ENCODE data around the gene TGM3.

Gene TGM3

DNA sequence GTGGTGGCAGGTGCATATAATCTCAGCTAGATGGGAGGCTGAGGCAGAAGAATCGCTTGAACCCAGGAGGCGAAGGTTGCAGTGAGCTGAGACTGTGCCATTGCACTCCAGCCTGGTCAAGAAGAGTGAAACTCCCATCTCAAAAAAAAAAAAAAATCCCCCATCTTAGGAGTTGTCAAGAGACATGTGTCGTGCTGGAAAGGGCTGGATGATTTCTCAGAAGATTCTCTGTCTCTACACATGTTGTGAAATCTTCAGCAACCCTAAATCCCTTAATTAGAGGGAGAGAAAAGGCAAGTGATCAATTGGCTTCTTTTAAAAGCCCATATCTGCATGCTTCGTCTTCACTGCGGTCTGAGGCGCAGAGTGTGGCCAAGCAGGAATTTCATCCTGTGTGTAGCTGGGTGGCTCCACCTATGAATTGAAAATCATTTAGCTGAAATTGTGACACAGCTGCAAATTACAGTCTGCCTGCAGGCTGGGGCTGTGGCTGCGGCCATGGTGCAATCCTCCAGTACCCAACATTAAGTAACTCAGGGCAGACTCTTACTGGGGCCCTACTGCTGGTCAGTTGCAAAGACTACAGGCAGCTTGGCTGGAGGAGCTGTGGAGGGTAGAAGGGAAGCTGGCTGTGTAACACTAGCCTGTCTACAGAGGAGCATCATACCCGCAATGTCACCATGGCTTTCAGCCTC lies 3.2 kb upstream of the TGM3 start:
- Mint-ChIP-seq H3K27ac (no peak overlapping the region), H3K4me1 (peaks cover 19% of the 10 kb centered on the region), H3K36me3 (no peaks in the 10 kb centered on the region), H3K9me3 (no peaks in the 10 kb centered on the region), H3K4me3 (no peak overlapping the region), H3K27me3 (no peaks in the 10 kb centered on the region)
- DNase-seq (ENCODE audit: low spot score in 2 of 2), result no peak
- no peak for ATAC-seq (ENCODE audit: low read depth)

DNA sequence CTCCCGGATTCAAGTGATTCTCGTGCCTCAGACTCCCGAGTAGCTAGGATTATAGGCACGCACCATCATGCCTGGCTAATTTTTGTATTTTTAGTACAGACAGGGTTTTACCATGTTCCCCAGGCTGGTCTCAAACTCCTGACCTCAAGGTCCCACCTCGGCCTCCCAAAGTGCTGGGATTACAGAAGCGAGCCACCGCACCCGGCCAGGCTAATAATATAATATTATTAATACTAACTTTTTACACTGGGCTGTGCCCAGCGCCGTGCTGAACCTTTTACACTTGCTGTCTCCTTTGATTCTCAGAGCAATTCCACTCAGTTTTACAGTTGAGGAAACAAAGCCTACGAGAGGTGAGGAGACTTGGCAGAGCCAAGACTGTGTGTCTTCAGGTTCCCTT lies 2.3 kb upstream of the TGM3 start:
- Mint-ChIP-seq H3K27me3 (no peaks in the 10 kb centered on the region), H3K36me3 (no peaks in the 10 kb centered on the region), H3K4me1 (peaks cover 19% of the 10 kb centered on the region), H3K27ac (no peak overlapping the region), H3K4me3 (no peak overlapping the region), H3K9me3 (no peaks in the 10 kb centered on the region)
- ATAC-seq (ENCODE audit: low read depth) (no peak), DNase-seq (ENCODE audit: low spot score in 2 of 2) (no peak)

DNA sequence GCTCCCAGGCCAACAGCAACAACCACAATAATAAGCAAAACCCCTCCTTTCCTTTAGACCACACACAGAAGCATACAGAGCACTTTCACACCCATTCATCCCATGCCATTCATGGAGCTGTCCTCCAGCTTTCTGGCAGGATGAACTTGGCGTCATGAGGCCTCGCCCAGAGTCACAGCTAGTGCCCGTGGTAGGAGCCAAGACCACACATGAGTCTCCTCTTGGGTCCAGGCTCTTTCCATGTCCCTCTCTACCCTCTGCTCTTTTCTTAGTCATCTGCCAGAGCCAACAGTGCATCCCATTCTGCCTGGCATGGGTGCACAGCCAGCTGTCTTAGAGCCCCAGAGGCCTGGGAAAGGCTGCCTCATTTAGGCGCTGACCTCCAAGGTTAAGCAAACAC lies 1.8 kb upstream of the TGM3 start:
- DNase-seq (ENCODE audit: low spot score in 2 of 2) (no peak), ATAC-seq (ENCODE audit: low read depth) (no peak)
- Mint-ChIP-seq H3K27me3 (no peaks in the 10 kb centered on the region), H3K36me3 (no peaks in the 10 kb centered on the region), H3K4me3 (no peak overlapping the region), H3K27ac (no peak overlapping the region), H3K9me3 (no peaks in the 10 kb centered on the region), H3K4me1 (peaks cover 15% of the 10 kb centered on the region)

GRCh38 chr20:2295286-2295685 lies 515 bp upstream of the TGM3 start:
- no peak overlapping the region for H3K4me3 Mint-ChIP-seq
- H3K27ac Mint-ChIP-seq, result no peak overlapping the region
- no peak for ATAC-seq (ENCODE audit: low read depth)

GRCh38 chr20:2296524-2297356 lies 939 bp downstream of the TGM3 start:
- H3K4me3 Mint-ChIP-seq, result no peak overlapping the region

More at GRCh38 chr20:2295286-2295685, 515 bp upstream of the TGM3 start:
- no peaks in the 10 kb centered on the region for H3K36me3 Mint-ChIP-seq
- peaks cover 5% of the 10 kb centered on the region for H3K4me1 Mint-ChIP-seq
- DNase-seq (ENCODE audit: low spot score in 2 of 2), result no peak
- H3K27me3 Mint-ChIP-seq, result no peaks in the 10 kb centered on the region
- H3K9me3 Mint-ChIP-seq, result no peaks in the 10 kb centered on the region

GRCh38 chr20:2297357-2297728 lies 1.5 kb downstream of the TGM3 start:
- Mint-ChIP-seq H3K27me3 (no peaks in the 10 kb centered on the region), H3K27ac (no peak overlapping the region), H3K9me3 (no peaks in the 10 kb centered on the region), H3K4me3 (no peak overlapping the region), H3K36me3 (no peaks in the 10 kb centered on the region), H3K4me1 (peaks cover 6% of the 10 kb centered on the region)
- DNase-seq (ENCODE audit: low spot score in 2 of 2), result no peak
- no peak for ATAC-seq (ENCODE audit: low read depth)

More at GRCh38 chr20:2296524-2297356, 939 bp downstream of the TGM3 start:
- H3K27ac Mint-ChIP-seq, result no peak overlapping the region
- peaks cover 6% of the 10 kb centered on the region for H3K4me1 Mint-ChIP-seq
- no peaks in the 10 kb centered on the region for H3K36me3 Mint-ChIP-seq
- ATAC-seq (ENCODE audit: low read depth) (no peak), DNase-seq (ENCODE audit: low spot score in 2 of 2) (no peak)
- no peaks in the 10 kb centered on the region for H3K27me3 Mint-ChIP-seq
- H3K9me3 Mint-ChIP-seq, result no peaks in the 10 kb centered on the region

DNA sequence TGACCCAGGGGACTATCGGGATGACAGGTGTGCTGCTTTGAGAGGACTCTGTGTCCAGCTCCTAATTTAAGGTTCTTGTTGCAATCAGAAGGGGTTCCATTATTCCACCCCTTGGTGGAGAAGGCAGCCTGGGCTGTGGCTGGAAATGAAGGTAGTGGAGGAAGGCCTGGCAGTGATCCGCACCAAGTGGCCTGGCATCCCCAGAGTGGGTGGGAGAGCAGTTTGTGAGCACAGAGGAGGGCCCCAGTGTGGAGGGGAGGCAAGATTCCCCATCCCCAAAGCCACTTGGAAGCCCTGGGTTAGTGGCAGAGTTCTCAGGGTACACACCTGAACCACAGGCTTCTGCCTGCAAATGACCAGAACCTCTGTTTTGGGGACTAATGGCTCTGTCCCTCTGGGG lies 2.3 kb downstream of the TGM3 start:
- no peak overlapping the region for H3K4me3 Mint-ChIP-seq
- peaks cover 6% of the 10 kb centered on the region for H3K4me1 Mint-ChIP-seq
- H3K36me3 Mint-ChIP-seq, result no peaks in the 10 kb centered on the region
- no peak for ATAC-seq (ENCODE audit: low read depth)
- H3K27ac Mint-ChIP-seq, result no peak overlapping the region
- H3K27me3 Mint-ChIP-seq, result no peaks in the 10 kb centered on the region
- H3K9me3 Mint-ChIP-seq, result no peaks in the 10 kb centered on the region
- DNase-seq (ENCODE audit: low spot score in 2 of 2), result no peak

DNA sequence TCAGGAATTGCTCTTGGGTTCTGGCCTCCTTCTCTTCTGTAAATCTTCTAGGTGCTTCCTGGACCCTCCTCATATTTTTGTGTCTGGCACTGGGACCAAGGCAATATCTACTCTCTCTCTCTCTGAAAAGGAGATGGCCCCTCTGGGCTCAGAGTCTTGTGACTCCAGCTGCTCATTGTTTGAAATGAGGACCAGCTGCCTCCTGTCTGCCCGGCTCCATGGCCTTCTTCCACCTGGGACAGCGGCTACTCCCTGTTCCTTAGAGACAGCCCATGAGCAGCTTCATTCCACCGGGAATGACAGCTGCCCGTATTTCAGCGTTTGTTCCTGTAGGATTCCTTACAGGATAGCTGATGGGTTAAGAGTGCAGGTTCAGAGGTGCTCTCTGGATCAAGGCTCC lies 2.9 kb downstream of the TGM3 start:
- no peak for DNase-seq (ENCODE audit: low spot score in 2 of 2)
- no peaks in the 10 kb centered on the region for H3K36me3 Mint-ChIP-seq
- H3K9me3 Mint-ChIP-seq, result no peaks in the 10 kb centered on the region
- H3K27ac Mint-ChIP-seq, result no peak overlapping the region
- no peaks in the 10 kb centered on the region for H3K27me3 Mint-ChIP-seq
- H3K4me1 Mint-ChIP-seq, result peaks cover 6% of the 10 kb centered on the region
- ATAC-seq (ENCODE audit: low read depth), result no peak
- no peak overlapping the region for H3K4me3 Mint-ChIP-seq

- H3K4me3 Mint-ChIP-seq, result no peak overlapping the region
- no peaks in the 10 kb centered on the region for H3K27me3 Mint-ChIP-seq
- H3K27ac Mint-ChIP-seq, result peak overlapping the region; percentile 93
- ATAC-seq (ENCODE audit: low read depth) (no peak), DNase-seq (ENCODE audit: low spot score in 2 of 2) (no peak)
- H3K9me3 Mint-ChIP-seq, result no peaks in the 10 kb centered on the region
- H3K36me3 Mint-ChIP-seq, result no peaks in the 10 kb centered on the region
- H3K4me1 Mint-ChIP-seq, result peaks cover 6% of the 10 kb centered on the region
Observed at GRCh38 chr20:2299301-2299700, 3.5 kb downstream of the TGM3 start.

- H3K27ac Mint-ChIP-seq, result peak overlapping the region; percentile 93
- H3K4me3 Mint-ChIP-seq, result no peak overlapping the region
- ATAC-seq (ENCODE audit: low read depth), result no peak
Observed at GRCh38 chr20:2300002-2300401, 4.2 kb downstream of the TGM3 start.

GRCh38 chr20:2300420-2300819 lies 4.6 kb downstream of the TGM3 start:
- Mint-ChIP-seq H3K9me3 (no peaks in the 10 kb centered on the region), H3K27ac (peak overlapping the region; percentile 93), H3K4me3 (no peak overlapping the region), H3K4me1 (peaks cover 6% of the 10 kb centered on the region), H3K27me3 (no peaks in the 10 kb centered on the region), H3K36me3 (no peaks in the 10 kb centered on the region)
- no peak for ATAC-seq (ENCODE audit: low read depth)
- no peak for DNase-seq (ENCODE audit: low spot score in 2 of 2)

More at GRCh38 chr20:2300002-2300401, 4.2 kb downstream of the TGM3 start:
- Mint-ChIP-seq H3K36me3 (no peaks in the 10 kb centered on the region), H3K27me3 (no peaks in the 10 kb centered on the region), H3K4me1 (peaks cover 6% of the 10 kb centered on the region), H3K9me3 (no peaks in the 10 kb centered on the region)
- DNase-seq (ENCODE audit: low spot score in 2 of 2), result no peak

GRCh38 chr20:2301164-2301622 lies 5.4 kb downstream of the TGM3 start:
- Mint-ChIP-seq H3K9me3 (no peaks in the 10 kb centered on the region), H3K27ac (peak overlapping the region; percentile 93), H3K27me3 (no peaks in the 10 kb centered on the region), H3K4me3 (peak overlapping the region; percentile 39), H3K4me1 (peaks cover 6% of the 10 kb centered on the region), H3K36me3 (no peaks in the 10 kb centered on the region)
- ATAC-seq (ENCODE audit: low read depth) (peak; percentile 94), DNase-seq (ENCODE audit: low spot score in 2 of 2) (peak; percentile 64 to 82)

DNA sequence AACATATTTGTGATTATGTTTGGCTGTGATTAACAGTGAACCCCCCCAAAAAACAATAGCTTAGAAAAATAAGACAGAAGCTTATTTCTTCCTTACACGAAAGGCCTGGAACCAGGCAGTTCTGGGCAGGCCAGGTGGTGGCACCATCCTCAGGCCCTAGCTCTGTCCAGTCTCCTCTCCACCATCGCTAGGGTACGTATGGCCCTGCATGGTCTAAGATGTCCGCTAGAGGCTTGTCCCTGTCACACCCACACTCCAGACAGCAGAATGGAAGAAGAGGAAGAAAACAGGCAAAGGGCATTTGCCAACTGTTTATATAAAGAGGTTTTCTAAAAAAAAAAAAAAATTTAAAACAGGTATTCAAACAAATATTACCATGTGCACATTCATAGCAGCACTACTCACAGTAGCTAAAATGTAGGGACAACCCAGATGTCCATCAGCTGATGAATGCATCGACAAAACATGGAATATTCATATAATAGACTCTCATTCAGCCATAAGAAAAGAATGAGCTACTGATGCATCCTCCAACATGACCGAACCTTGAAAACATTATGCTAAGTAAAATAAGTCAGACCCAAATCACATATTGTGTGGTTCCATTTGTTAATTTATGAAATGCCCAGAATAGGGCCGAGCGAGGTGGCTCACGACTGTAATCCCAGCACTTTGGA lies 6.7 kb downstream of the TGM3 start:
- no peak for ATAC-seq (ENCODE audit: low read depth)

GRCh38 chr20:2303673-2304072 lies 7.9 kb downstream of the TGM3 start:
- Mint-ChIP-seq H3K4me3 (no peak overlapping the region), H3K36me3 (no peaks in the 10 kb centered on the region), H3K27ac (no peak overlapping the region), H3K4me1 (peaks cover 6% of the 10 kb centered on the region), H3K9me3 (no peaks in the 10 kb centered on the region), H3K27me3 (no peaks in the 10 kb centered on the region)
- ATAC-seq (ENCODE audit: low read depth) (no peak), DNase-seq (ENCODE audit: low spot score in 2 of 2) (no peak)

More for the DNA sequence above, 6.7 kb downstream of the TGM3 start:
- H3K27ac Mint-ChIP-seq, result no peak overlapping the region
- no peaks in the 10 kb centered on the region for H3K27me3 Mint-ChIP-seq
- H3K4me1 Mint-ChIP-seq, result peaks cover 6% of the 10 kb centered on the region
- H3K9me3 Mint-ChIP-seq, result no peaks in the 10 kb centered on the region
- no peaks in the 10 kb centered on the region for H3K36me3 Mint-ChIP-seq
- DNase-seq (ENCODE audit: low spot score in 2 of 2), result no peak
- no peak overlapping the region for H3K4me3 Mint-ChIP-seq

All from memory B cell (primary cell).